ENCODE data around the gene LANCL2.
"Not testable (repeated sequence)": the region's sequence is repeated elsewhere in the genome, so short reads cannot be mapped to it uniquely, and the experiment has no call there.

The LANCL2 gene

DNA sequence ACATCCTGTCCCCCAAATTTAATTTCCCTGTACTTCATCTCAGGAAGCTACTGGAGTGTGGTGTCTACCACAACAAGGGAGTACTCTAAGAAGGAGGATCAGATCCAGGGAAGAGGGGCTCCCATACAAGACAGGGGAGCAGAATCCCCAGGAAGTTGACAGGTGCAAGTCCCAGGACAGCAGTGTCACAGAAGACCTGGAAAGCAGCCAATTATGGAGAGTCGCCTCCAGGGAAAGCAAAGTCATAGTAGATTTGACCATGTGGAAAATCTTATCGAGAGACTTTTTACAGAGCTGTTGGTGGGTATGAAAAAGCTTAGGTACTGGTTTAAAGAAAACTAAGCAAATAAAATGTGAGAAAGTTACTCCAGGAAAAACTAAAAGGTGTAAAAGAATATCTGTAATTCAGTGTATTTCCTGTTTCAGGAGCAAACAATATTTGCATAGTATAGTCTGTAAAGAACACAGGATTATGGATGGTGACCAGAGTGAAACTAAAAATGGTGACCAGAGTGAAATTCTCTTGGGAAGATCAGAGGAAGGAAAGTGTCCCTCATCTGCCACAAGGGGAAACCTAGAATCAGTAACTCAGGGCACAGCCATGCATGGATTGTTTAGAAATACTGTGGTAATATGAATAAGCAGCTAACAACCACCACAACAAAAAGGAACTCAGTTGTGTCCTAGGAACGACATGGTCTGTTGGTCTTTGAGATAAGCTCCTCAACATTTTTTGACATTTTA is 44.5 kb downstream of the LANCL2 start:
- no peak for DNase-seq

DNA sequence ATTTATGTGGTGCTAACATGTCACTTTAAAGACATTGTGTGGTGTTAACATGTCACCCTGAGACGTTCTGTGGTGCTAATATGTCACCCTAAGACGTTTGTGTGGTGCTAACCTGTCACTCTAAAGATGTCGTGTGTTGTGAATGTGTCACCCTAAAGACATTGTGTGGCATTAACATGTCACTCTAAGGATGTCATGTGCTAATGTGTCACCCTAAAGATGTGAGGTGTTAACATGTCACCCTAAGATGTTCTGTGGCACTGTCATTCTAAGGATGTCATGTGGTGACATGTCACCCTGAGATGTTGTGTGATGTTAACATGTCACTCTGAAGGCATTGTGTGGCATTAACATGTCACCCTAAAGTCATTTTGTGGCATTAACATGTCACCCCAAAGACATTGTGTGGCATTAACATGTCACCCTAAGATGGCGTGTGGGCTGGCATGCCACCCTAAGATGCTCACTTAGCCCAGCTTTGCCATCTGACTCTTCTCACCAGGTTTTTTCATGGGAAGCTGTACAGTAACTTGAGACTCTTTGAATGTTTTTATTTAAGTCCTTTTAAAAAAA is 45.6 kb downstream of the LANCL2 start:
- DNase-seq = no peak

DNA sequence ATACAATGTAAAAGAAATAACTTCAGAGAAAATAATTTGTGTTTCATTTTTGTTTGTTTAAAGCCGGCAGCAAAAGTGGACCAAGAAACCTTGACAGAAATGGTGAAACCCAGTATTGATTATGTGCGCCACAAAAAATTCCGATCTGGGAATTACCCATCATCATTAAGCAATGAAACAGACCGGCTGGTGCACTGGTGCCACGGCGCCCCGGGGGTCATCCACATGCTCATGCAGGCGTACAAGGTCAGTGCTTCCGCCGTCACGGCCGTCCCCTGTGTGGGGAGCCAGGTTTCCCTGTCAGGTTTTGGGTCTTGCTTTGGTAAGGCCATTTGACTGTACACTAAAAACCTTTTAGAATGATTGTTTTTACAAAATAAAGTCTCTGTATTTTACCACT is 46.7 kb downstream of the LANCL2 start:
- DNase-seq = no peak

DNA sequence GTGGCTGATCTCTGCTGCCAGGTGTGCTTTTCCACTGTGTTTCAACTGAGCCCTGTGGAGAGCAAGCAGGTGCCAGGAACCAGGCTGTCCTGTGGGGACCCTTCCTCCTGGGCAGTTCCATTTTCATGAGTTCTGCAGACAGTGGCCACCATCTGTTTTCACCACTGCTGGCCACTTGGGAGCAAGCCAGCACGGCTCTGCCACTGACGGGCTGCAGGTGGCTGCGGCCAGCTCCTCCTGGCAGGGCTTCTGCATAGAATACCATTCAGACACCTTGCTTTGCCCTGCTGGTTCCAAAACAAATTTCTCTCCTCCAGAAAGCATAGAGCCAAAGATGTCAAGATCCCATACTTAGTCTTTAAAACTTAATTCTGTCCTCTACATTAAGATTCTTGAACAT is 48.3 kb downstream of the LANCL2 start:
- DNase-seq = no peak

DNA sequence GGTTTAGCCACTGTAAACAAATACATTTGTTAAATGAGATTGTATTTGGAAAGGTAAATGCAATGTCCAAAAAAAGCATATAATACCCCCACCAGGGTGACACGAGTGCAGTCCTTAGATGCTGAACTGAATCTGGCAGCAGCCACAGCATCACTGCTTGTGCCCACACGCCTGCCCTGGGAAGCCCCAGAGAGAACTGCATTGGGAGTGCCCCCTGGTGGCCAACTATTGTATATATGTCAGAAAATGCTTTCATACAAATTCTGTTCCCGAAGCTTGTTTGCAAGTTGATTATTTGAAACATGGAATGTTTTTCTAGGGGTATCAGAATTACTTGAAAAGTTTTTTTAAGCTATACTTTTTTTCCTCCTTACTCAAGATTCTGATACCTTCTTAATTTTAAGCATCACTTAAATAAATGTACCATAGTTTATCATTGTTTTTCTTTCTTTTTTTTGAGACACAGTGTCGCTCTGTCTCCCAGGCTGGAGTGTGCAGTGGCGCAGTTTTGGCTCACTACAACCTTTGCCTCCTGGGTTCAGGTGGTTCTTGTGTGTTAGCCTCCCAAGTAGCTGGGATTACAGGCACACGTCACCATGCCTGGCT is 50.1 kb downstream of the LANCL2 start:
- no peak for DNase-seq

DNA sequence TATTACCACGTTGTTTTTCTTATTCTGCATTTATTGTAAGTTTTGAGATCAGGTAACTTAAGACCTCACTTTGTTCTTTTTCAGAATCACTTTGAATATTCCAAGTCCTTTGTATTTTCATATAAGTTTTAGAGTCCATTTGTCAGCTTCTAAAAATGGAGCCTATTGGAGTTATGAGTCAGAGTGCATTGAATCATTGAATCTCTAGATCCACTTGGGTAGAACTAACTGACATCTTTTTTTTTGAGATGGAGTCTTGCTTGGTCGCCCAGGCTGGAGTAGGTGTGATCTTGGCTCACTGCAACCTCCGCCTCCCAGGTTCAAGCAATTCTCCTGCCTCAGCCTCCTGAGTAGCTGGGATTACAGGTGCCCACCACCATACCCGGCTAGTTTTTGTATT is 52.3 kb downstream of the LANCL2 start:
- DNase-seq = not testable (repeated sequence)

DNA sequence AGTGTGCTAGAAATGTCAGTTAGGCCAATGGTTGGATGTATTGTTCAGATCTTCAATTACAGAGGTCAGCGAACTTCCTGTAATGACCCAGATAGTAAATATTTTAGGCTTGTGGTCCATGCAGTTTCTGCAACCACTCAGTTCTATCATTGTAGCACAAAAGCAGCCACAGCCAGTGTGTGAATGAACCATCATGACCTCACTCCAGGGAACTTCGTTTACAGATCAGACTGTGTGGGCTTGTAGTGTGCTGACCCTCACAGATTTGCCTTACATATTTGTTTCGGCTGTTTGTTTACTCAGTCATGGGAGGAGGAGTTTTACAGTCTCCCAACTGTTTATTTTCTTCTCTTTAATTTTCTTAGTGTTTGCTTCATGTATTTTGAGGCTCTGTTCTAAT is 55.4 kb downstream of the LANCL2 start:
- no peak for DNase-seq

DNA sequence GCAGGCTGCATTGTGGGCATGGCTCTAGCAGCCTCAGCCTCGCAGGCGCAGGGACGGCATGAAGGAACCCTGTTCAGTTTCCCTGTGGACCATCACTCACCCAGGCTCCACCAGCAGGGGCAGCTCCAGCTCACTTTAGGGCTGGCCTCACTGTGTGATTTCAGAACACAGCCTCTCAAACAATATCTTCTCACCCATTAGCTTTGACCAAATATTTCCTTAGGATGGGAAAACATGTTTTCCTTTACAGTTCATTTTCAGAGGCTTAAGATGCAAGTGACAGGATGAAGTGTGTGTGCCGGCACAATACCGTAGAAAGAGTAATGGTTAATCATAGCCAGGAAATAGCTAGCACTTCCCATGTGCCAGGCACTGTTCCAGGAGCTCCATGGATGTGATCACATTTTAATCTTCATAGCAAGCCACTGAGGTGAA is 58.2 kb downstream of the LANCL2 start:
- no peak for DNase-seq

DNA sequence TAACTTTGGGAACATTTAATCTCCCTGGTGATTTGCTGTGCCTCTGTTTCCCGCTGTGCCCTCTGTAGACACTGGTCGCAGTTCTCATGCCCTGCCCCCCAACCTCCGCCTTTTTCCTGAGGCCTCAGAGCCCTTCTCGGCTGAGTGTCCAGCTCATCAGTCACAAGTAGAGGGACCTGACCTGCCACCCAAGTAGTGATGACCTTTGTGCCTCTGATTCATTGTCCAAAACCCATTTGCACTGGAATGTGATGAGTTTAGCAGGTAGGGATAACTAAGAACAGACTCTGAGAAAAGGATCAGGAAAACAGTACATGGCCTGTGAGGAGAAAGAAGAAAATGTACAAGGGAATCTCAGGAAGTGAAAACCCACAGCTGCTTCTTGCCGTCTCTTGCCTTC is 58.8 kb downstream of the LANCL2 start:
- DNase-seq = no peak

DNA sequence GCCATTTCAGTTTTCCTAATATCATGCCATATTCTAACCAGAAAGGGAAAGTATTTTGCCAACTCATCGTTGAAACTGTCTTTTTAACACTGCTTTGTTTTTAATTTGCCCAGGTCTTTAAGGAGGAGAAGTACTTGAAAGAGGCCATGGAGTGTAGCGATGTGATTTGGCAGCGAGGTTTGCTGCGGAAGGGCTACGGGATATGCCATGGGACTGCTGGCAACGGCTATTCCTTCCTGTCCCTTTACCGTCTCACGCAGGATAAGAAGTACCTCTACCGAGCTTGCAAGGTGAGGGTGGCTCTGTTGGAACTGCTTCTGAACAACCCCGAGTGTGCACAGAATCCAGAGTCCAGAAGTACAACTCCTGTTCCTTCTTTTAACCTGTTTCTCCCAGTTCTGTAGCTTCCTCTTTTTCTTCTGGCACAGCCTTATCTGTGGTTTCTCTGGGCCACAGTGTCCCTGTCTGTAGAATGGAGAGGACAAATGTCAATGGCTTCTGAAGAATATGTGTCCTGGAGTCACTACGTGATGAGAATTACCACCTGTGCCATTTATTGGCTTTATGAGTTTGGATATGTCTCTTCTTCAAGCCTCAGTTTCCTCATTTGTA is 60.1 kb downstream of the LANCL2 start:
- DNase-seq = no peak

DNA sequence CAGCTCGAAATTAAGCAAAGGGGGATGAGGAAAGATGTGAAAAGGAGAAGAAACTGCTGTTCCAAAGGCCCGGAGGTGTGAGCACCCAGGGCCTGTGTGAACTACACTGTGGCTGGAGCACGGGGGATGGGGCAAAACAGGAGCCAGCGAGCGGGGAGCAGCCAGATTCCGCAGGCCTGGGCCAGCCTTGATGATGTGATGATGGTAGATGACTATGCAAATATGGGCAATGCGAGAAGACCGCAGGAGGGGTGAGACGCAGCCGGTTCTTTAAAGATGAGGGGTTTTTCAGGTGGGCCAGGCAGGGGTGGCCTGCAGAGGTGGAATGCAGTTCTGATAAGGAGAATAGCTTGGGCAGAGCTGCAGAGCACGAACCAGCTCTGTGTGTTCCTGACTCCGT is 61.5 kb downstream of the LANCL2 start:
- no peak for DNase-seq

DNA sequence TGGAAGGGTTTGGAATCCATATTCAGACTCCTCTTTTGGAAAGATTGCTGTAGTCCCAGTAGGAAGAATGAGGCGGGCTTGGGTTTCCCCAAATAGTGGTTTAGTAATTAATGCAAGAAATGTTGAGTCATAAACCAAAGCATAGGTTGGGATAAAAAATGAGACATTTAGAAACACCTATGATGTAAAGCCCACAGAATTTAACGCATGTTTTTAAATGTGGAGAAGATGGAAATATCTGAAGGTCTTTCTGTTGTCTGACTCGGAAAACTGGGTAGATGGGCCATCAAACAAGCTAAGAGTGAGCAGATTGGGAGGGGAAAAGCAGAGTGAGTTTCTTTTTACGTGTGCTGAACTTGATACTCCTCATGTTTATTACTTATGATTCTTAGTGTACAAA is 62.2 kb downstream of the LANCL2 start:
- no peak for DNase-seq

DNA sequence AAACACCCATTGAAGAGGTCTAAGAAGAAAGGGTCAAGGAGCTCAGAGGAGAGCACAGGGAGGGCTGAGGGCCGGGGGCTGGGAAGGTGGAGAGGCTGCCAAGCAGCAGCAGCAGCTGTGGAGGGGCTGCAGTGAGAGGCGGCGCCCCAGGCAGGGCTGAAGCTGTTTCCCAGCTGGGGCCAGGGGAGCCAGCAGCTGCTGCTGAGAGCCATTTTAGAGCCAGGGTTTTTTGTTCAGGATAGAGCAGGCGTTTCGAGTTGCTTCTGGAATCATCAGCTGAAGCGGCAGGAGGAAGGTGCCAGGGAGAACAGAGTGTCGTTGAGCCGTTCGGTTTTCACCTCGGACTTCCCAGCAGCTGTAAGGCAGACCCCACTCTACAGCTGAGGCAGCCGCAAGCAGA is 62.7 kb downstream of the LANCL2 start:
- DNase-seq = no peak

DNA sequence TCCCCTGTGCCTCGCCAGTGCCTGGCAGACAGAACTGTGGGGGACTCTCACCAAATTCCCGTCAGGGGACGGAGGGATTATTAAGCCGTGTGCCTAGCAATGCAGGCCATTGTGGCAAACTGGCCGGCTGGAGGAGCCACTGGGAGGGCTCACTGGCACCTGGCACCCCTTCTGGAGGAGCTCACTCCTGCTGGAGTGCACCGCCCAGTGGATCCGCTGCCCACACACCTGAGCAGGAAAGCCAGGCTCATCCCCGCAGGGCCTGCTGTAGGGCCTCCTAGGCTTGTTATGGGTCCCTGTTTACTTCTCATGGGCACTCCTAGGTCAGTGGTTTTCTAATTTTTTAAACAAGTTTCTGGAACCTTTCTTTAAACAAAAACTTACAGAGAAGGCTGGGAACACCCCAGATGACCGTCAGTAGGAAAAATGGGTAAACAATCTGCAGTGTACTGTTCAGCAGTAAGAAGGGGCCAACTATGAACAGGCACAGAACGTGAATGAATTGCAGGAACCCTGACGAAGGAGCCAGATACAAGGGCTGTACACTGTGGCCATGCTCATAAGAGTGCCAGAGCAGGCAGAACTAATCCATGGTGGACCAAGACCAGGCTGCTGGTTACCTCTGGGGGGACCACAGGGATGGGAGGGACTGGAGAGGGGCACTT is 64.8 kb downstream of the LANCL2 start:
- no peak for DNase-seq

DNA sequence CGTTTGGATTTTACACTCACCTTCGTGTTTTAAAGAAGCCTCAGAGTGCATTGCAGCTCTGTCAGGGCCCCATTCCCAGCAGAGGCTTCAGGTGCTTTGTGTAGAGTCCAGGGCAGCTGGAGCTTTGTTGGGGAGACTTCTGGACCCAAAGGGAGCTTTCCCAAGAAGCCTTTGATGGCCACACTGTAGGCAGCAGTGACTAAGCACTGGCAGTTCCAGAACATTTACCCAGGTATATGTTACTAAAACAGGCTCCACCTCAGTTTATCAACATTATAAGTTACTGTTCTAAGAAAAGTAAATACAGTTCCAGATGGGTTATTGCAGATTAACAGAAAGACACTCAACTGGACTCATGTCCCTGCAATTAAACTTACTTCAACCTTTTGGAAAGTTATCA is 66.8 kb downstream of the LANCL2 start:
- DNase-seq = no peak

DNA sequence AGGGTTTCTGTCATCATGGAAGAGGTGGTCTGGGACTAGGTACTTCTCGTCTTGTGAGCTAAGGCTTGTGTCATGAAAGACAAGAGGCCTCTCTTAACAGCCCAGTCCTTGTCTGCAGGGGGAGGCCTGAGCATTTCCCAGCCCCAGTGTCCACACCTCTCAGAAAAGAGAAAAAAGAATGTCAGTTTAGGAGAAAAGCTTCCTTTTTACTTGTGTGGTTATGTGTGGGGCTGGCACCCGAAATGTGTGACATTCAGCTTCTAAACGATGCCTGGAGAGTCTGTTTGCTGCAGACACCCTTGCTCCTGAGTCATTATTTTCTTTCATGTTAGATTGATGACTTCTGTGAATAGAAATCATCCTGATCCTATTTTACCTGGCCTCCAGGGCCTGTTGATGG is 67.4 kb downstream of the LANCL2 start:
- no peak for DNase-seq

DNA sequence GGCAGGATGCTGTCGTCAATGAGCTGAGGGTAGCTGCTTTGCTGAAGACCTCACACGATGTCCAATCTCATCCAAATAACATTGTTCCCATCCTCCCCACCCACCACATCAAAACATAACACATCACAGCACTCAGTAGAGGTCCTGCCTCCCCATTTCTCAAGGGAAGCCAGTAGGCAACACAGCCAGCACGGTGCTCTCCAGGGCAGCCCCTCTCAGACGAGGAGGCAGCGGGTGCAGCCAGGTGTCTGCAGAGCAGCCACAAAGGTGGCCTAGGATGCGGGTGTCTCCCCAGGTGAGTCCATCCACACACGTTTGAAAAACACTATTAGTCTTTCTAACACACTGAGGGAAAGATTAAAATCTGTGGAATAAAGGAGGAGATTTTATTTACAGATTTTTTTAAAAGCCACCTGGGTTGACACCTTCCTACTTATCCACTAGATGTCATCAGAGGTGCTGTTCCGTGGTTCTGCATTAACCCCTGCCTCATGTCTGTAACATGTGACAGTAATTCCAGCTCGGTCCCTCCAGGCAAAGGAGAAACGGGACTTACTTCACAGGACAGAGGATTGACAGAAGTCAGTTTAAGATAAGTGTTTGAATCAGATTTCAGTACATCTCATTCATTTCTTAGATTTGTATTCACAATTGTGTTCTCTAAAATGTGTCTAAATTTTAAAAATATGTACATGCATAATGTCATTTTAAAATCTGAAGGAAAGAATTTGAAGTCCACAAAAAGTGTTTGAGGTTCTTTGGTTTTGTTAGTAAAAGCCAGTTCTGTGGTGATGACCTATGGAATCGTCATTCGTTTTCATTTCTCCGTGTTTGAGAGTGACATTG is 68.0 kb downstream of the LANCL2 start:
- no peak for DNase-seq

DNA sequence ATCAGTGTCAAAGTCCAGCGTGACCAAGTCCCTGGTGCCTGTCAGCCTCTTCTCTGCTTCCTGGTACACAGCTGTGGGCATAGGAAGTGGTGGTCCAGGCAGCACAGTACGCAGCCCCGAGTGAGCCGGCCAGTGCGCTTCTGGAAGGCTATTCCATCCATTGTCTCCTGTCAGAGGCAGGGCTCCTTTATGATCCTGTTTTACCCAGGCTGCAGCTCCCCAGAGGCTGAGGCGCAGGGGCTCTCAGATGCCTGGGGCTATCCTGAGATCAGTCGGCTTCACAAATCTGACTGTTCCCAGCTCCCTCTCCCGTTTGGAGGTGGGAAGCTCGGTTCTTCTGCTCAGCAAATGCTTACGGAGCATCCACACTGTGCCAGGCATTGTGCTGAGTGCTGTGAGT is 70.3 kb downstream of the LANCL2 start:
- DNase-seq = no peak

DNA sequence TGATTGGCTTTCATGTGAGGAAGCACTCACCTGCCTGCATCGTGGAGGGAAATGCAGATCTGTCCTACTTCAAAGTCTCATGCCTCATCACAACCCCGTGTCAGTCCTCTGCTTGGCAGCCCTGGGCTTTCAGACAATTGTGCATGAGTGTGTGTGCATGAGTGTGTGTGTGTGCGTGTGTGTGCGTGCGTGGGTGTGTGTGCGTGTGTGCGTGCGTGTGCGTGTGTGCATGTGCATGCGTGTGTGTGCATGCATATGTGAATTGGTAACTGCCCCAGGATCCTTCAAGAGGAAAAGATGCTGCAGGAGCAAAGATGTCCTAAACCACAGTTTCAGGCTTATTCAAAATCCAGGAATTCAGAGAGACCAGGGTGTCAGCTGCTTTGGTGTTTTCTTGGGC is 71.3 kb downstream of the LANCL2 start:
- no peak for DNase-seq

DNA sequence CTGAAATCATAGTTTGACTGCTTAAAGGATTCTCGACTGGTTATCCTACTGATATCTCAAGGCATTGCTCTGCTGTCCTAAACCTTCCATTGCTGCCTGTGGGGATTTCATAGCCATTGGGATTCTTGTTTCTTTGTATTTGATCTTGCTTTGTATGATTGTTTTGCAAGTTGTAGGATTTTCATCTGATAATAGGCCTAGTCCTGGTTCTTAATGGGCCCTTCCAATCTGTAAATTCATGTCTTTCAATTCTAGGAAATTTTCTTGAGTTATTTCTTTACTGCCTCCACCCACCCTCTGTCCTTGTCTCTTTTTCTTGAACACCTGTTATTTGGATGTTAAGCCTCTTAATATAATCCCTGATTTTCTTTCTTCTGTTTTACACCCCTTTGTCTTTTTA is 72.2 kb downstream of the LANCL2 start:
- no peak for DNase-seq

DNA sequence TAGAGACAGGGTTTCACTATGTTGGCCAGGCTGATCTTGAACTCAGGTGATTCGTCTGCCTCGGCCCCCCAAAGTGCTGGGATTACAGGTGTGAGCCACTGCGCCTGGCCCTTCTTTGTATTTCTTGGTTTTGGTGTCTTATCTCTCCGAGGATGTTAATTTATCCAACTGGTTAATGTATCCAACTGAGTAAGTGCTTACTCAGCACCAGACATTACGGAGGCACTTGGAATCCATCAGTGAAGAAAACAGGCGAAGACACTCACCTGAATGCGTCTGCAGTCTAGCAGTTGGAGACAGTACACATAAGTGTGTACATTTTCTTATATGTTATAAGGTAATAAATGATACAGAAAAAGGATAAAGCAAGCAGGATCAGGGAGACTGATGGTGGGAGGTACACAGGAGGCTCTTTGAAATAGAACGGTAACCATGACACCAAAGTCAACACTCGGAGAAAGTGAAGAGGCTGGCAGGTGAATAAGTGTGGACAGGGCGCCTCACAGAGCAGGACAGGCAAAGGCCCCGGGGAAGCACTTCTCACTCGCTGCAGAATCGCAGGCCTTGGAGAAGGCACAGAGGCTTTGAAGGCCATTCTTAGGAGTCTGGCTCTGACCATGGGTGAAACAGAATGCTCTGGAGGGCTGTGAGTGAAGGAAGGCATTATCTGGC is 73.1 kb downstream of the LANCL2 start:
- DNase-seq = no peak

All from NCI-H1436 treated with DMSO at 0.1 percent for 48 hours (cell line).